SIG-M5 treated with dmso at 0.1 percent for 504 hours (cell line): ENCODE data around the gene ETNK1.
"Not testable (repeated sequence)": the region's sequence is repeated elsewhere in the genome, so short reads cannot be mapped to it uniquely, and the experiment has no call there.

Source experiments
- DNase-seq: peaks from one replicate; lab custom pipeline; 2025; ENCODE audit not compliant: unreplicated experiment; lab: John Stamatoyannopoulos, UW

Gene ETNK1

GRCh38 chr12:22684140-22685118, 59.5 kb downstream of the ETNK1 start:
- peak; percentile 74 for DNase-seq

GRCh38 chr12:22686193-22686592, 61.2 kb downstream of the ETNK1 start:
- no peak for DNase-seq

GRCh38 chr12:22687361-22688076, 62.5 kb downstream of the ETNK1 start:
- peak; percentile 84 for DNase-seq

GRCh38 chr12:22689876-22690275, 64.9 kb downstream of the ETNK1 start:
- peak; percentile 50 for DNase-seq

GRCh38 chr12:22691319-22691718, 66.3 kb downstream of the ETNK1 start:
- DNase-seq, result peak; percentile 15

GRCh38 chr12:22692467-22692866, 67.5 kb downstream of the ETNK1 start:
- DNase-seq, result not testable (repeated sequence)

- DNase-seq, result no peak
Observed at GRCh38 chr12:22692964-22693555, 68.1 kb downstream of the ETNK1 start.

GRCh38 chr12:22698576-22698975, 73.6 kb downstream of the ETNK1 start:
- no peak for DNase-seq

GRCh38 chr12:22699705-22700104, 74.7 kb downstream of the ETNK1 start:
- not testable (repeated sequence) for DNase-seq

GRCh38 chr12:22700106-22700505, 75.1 kb downstream of the ETNK1 start:
- no peak for DNase-seq

GRCh38 chr12:22701216-22701809, 76.3 kb downstream of the ETNK1 start:
- DNase-seq, result not testable (repeated sequence)

GRCh38 chr12:22702690-22703089, 77.7 kb downstream of the ETNK1 start:
- DNase-seq, result peak; percentile 20

- DNase-seq, result peak; percentile 46
Observed at GRCh38 chr12:22709292-22709691, 84.3 kb downstream of the ETNK1 start.

GRCh38 chr12:22712083-22712482, 87.1 kb downstream of the ETNK1 start:
- DNase-seq, result no peak

- DNase-seq, result no peak
Observed at GRCh38 chr12:22715254-22715653, 90.3 kb downstream of the ETNK1 start.

GRCh38 chr12:22719745-22720144, 94.8 kb downstream of the ETNK1 start:
- DNase-seq, result no peak

- no peak for DNase-seq
Observed at GRCh38 chr12:22722081-22722480, 97.1 kb downstream of the ETNK1 start.

GRCh38 chr12:22722779-22723178, 97.8 kb downstream of the ETNK1 start:
- DNase-seq, result no peak

GRCh38 chr12:22728987-22729386, 104.0 kb downstream of the ETNK1 start:
- no peak for DNase-seq

GRCh38 chr12:22729431-22729956, 104.5 kb downstream of the ETNK1 start:
- DNase-seq, result no peak

- peak; percentile 91 for DNase-seq
Observed at GRCh38 chr12:22729957-22730443, 105.0 kb downstream of the ETNK1 start.
